GM19468 (cell line): ENCODE measurements around the gene PDAP1.
"Not testable (repeated sequence)": the region's sequence is repeated elsewhere in the genome, so short reads cannot be mapped to it uniquely, and the experiment has no call there.

ENCODE experiments used
- ATAC-seq: cut with Tn5 transposase; IDR thresholded peaks from one replicate; pipeline ENCODE4 v1.9.1; 2021; ENCODE audit warnings: mild to moderate bottlenecking, moderate library complexity, moderate number of reproducible peaks; ENCODE audit not compliant: unreplicated experiment; ENCODE audit errors: extremely low read depth

PDAP1 gene

GRCh38 chr7:99397297-99397983 lies 11.0 kb downstream of the PDAP1 start:
- ATAC-seq, result no peak

GRCh38 chr7:99396418-99397296 lies 11.7 kb downstream of the PDAP1 start:
- no peak for ATAC-seq

- ATAC-seq, result no peak
Measured at GRCh38 chr7:99395616-99396327, 12.6 kb downstream of the PDAP1 start.

GRCh38 chr7:99394188-99394502 lies 14.3 kb downstream of the PDAP1 start:
- no peak for ATAC-seq

- no peak for ATAC-seq
Measured at GRCh38 chr7:99393355-99394187, 14.8 kb downstream of the PDAP1 start.

GRCh38 chr7:99392659-99393354 lies 15.6 kb downstream of the PDAP1 start:
- no peak for ATAC-seq

GRCh38 chr7:99392046-99392445 lies 16.4 kb downstream of the PDAP1 start:
- no peak for ATAC-seq

GRCh38 chr7:99390941-99391602 lies 17.3 kb downstream of the PDAP1 start:
- no peak for ATAC-seq

GRCh38 chr7:99389772-99390171 lies 18.6 kb downstream of the PDAP1 start:
- ATAC-seq, result no peak

GRCh38 chr7:99387912-99388311 lies 20.5 kb downstream of the PDAP1 start:
- no peak for ATAC-seq

- ATAC-seq, result not testable (repeated sequence)
Measured at GRCh38 chr7:99387239-99387635, 21.2 kb downstream of the PDAP1 start.

GRCh38 chr7:99386584-99387238 lies 21.7 kb downstream of the PDAP1 start:
- ATAC-seq, result no peak

GRCh38 chr7:99385564-99385963 lies 22.8 kb downstream of the PDAP1 start:
- ATAC-seq, result no peak

- no peak for ATAC-seq
Measured at GRCh38 chr7:99384523-99384922, 23.9 kb downstream of the PDAP1 start.

GRCh38 chr7:99383791-99384370 lies 24.5 kb downstream of the PDAP1 start:
- ATAC-seq, result no peak

GRCh38 chr7:99383203-99383602 lies 25.2 kb downstream of the PDAP1 start:
- no peak for ATAC-seq

GRCh38 chr7:99381664-99382075 lies 26.7 kb downstream of the PDAP1 start:
- no peak for ATAC-seq
